Hepatocyte (in vitro differentiated cells): ENCODE measurements around the gene ERG.

Source experiments
- EZH2phosphoT487 ChIP-seq: fragments of 200-600 bp; sonication (generic); IDR thresholded peaks from one replicate; pipeline ENCODE4 v1.6.1; 2018; ENCODE audit warnings: antibody characterized with exemption, mild to moderate bottlenecking, low read depth, moderate library complexity; ENCODE audit not compliant: unreplicated experiment, severe bottlenecking
- TF ChIP-seq, protein P1 (sequence below): fragments of 200-600 bp; sonication (generic); IDR thresholded peaks from 2 replicates; pipeline ENCODE4 v1.5.1; 2016; ENCODE audit warnings: antibody characterized with exemption, mild to moderate bottlenecking; ENCODE audit not compliant: poor library complexity

GRCh38 chr21:38507374-38507942 is 9.2 kb upstream of the ERG start:
- TF ChIP-seq EZH2phosphoT487: no peak
- TF ChIP-seq, protein P1, sequence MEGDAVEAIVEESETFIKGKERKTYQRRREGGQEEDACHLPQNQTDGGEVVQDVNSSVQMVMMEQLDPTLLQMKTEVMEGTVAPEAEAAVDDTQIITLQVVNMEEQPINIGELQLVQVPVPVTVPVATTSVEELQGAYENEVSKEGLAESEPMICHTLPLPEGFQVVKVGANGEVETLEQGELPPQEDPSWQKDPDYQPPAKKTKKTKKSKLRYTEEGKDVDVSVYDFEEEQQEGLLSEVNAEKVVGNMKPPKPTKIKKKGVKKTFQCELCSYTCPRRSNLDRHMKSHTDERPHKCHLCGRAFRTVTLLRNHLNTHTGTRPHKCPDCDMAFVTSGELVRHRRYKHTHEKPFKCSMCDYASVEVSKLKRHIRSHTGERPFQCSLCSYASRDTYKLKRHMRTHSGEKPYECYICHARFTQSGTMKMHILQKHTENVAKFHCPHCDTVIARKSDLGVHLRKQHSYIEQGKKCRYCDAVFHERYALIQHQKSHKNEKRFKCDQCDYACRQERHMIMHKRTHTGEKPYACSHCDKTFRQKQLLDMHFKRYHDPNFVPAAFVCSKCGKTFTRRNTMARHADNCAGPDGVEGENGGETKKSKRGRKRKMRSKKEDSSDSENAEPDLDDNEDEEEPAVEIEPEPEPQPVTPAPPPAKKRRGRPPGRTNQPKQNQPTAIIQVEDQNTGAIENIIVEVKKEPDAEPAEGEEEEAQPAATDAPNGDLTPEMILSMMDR: no peak
